ENCODE data around the gene TMEM121B.

The TMEM121B gene

DNA sequence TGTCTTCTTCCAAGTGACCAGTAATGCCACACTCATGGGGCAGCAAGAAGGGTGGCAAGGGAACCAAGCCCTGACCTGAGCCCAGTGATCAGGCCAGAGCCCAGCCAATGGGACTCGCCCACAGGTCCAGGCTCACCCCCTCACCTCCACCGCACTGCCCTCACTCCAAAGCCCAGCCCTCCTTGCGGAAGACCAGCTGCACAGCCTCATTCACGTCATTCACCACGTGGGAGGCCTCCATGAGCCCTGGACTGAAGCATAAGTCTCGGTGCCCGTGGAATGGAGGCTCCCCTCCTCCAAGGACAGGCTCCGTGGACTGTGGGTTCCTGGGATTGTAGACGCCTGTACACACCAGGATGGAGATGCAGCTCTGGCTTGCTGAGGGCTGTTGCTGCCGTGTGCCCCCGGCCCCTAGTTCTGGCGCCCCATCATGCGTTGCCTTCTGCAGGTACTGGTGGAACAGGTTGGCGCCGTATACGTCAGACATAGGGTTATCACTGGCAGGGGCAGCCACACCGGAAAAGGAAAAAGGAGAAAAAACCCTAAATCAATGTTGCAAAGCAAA is 16.8 kb upstream of the TMEM121B start:
- DNase-seq (ENCODE audit: low spot score) = no peak

DNA sequence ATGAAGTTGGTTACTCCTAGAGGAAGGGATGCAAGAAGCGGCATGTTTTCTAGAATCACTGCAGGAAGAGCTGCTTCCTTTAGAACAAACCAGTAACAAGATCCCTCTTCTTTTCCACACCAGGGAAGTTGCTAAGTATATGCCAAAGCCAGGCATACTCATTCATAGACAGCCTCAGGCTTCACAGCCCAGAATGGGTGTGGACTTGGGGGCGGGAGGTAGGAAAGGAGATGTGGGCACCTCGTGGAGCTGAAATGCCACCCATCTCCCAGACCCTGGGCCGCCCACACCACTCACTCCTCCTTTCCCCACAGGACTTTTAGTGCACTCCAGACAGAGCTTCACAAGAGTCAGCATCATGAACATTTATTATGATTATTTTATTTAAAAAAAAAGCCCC is 16.0 kb upstream of the TMEM121B start:
- DNase-seq (ENCODE audit: low spot score) = no peak

DNA sequence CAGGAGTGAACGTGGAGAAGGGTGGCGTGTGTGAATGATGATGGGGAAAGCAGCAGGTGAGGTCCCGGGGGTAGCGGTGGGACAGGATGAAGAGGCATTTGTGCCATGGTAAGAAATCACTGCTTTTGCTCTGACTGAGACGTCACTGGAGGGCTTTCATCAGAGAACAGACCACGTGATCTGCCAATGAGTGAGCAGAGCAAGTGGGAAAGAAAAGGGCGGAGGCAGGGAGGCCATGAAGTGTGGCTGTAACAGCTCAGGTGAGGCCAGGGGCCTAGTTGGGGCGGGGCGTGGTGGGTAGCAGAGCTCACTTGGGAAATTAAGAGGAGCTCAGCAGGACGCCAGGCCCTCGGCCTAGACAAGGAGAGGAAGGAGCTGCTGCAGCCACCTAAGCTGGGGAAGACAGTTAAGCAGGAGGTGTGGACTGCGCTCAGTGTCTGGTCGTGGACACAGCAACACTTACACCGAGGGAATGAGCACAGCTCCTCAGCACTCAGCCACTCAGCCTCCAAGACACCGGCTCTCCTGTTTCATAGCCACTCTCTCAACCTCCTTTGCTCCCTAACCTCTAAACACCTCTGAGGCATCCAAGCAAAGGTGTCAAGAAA is 14.1 kb upstream of the TMEM121B start:
- no peak for DNase-seq (ENCODE audit: low spot score)

DNA sequence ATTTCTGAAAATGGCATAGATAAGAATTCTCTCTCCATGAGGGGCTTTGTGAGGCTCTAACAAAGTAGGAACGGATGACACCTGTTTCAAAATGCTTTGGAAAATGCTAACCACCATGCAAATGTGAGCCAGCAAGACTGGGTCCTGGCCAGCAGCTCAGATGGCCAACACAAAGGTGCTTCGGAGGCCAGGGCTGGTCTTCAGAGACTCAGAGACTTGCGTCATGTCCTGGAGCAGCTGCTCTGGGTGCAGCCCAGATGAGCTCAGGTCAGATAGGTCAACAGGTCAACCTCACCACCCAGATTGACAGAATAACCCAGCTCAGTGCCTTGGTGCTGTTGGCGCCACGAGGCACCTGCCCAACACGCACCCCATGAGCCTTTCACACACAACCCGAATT is 12.0 kb upstream of the TMEM121B start:
- no peak for DNase-seq (ENCODE audit: low spot score)

DNA sequence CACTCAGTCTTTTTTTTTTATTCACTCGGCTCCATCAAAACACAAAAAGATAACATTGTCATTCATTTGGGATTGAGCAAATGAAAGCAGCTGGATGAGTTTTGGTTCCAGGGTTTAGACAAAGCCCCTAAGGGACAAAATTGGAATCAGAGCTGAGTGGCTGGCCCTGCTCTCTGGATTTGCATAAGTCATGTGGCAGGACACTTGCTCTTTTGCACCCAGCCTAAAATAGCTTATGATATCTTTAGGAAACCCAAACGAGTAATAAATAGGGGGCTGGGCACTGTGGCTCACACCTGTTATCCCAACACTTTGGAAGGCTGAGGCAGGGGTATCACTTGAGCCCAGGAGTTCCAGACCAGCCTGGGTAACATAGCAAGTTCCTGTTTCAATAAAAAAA is 11.0 kb upstream of the TMEM121B start:
- DNase-seq (ENCODE audit: low spot score) = no peak

DNA sequence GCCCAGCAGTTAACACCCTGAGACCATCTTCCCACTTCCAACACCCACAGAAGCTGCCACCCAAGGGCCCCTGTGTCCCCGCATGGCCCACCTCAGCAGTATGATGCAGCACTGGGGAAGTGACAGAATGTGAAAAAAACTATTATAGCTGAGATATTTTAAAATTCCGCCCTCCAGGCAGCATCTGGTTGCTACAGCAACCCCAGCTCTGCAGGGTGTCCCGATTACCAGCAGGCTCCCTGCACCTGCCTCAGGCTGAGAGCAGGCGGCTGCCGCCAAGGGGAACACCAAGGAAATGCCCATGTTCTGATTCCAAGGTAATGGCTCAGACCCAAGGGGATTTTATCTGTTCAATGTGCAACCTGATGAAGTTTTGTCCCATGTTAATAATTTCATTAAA is 10.5 kb upstream of the TMEM121B start:
- DNase-seq (ENCODE audit: low spot score) = no peak

DNA sequence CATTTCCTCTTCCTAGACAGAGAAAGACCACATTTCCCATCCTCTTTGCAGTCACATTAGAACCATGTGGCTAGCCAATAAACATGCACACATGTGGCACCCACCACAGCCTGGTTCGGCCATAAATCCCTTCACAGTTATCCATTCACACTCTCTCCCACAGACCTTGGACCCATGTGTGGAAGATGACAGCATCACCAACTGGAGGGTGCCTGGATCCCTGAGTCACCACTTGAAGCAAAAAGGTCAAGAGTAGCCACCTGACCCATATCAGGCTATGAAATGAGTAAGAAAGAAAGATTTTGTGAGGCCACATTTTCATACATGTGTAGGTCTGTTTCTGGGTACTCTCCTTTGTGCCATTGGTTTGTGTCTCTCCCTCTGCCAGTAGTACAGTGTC is 9.0 kb upstream of the TMEM121B start:
- peak; percentile 29 for DNase-seq (ENCODE audit: low spot score)

DNA sequence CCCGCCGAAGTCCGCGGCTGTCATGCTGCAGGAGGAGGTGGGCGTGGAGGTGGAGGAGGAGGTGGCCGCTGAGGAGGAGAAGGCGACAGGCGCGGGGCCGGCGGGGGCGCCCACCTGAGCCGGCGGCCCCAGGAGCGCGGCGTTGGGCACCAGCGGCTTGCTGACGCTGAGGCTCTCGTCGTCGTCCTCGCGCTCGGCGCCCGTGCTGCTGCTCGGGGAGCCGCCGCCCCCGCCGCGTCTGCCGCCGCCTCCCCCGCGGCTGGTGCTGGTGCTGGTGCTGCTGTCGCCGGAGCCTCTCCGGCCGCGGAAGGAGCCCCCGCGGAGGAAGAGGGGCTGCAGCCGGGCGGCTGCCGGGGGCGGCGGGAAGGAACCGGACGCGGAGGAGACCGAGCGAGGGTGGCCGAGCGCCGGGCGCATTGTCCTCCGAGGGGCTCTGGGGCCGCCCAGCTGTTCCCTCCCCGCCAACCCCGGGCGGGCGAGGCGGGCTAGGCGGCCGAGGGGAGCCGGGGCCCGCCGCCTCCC is 388 bp downstream of the TMEM121B start:
- no peak for DNase-seq (ENCODE audit: low spot score)

DNA sequence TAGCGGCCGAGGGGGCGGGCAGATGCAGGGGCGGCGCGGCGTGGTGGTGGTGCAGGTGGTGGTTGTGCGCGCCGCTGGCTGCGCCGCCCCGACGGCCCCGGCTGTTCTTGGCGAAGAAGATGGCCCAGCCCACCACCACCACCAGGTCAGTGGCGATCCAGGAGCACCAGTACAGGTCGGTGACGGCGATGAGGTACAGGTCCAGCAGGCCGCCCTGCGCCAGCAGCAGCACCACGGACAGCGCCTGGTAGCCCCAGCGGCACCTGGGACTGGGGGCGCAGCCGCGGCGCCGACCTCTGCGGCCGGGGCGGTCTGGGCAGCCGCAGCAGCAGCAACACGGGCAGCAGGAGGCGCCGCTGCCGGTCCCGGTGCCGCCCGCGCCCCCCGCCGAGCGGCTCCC is 879 bp downstream of the TMEM121B start:
- DNase-seq (ENCODE audit: low spot score) = peak; percentile 9

DNA sequence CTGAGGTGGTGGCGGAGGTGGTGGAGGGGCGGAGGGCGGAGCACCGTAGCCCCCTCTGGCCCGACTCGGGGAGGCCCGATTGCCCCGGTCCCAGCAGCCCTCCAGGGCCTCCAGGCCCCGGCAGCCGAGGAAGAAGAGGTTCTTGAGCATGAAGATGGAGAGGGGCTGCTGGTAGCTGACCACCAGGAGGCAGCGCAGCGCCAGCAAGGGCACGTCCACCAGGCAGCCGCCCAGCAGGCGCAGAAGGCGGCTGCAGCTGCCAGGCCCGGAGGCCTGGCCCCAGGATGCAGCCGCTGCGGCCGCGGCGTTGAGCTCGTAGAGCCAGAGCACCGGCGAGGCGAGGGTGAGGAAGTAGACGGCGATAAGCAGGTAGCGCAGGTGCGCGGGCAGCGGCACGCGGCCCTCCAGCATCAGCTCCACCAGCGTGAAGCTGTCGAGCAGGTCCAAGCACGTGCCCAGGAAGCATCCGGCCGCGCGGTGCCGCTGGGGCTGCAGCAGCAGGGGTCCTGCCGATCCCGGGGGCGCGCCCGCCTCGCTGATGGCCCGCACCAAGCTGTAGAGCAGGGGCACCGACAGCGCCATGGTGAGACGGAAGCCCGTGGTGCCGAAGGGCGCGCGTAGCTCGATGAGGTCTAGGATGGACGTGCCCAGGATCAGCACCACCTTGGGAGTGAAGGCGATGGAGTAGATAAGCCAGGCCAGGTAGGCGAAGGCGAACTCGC is 1.5 kb downstream of the TMEM121B start:
- DNase-seq (ENCODE audit: low spot score) = no peak

DNA sequence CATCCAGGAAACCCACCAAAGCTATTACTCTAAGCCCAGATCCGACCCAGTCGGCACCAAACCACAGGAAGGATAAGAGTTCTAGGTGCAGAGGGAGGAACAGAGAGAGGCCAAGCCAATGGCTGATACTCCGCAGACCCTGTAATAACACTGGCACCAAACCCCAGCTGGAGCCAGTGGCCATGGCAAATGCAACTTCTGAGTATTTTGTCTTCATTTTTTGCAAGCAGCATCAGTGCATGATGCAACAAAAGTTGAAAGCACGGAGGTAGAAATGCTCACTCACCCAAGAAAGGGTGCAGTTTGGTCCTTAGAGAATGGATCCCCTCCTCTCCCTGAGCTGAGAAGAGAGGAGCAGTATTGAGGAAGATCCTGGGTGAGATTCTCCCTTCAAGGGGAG is 2.8 kb downstream of the TMEM121B start:
- DNase-seq (ENCODE audit: low spot score) = no peak

DNA sequence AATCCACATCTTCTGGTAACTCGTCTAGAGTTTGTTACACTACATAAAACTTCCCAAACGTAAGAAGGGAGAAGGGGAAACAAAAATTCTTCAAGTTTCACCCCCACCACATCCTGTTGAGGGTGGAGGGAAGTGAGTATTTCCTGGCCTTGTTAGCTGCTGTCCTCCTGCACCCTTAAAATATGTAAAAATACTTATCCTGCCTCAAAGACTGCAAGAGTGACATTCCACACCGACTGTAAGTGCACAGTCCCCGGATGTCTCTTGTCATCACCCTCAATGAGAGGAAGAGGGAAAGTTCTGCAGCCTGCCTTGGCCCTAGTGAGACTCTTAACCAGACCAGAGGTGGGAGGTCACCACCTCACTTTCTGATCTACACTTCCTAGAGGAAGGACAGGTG is 3.3 kb downstream of the TMEM121B start:
- DNase-seq (ENCODE audit: low spot score) = no peak

DNA sequence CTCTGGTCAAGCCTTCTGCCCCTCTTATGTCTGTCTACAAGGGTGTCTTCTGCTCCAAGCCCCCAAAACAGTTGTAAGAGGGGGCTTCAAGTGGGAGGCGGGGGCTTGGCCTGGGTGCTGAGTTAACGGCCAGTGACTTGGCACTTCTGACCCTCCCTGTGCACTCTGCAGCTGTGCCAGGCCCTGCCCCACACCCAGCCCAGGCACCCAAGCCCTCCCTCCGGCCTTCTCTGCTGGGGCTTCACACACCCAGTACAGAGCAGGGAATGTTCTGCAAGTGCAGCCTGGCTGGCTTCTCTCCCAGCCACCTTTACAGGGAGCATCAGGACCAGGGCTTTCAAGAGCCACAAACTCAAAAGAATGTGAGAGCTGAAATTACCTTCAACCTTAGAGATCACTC is 3.8 kb downstream of the TMEM121B start:
- no peak for DNase-seq (ENCODE audit: low spot score)

DNA sequence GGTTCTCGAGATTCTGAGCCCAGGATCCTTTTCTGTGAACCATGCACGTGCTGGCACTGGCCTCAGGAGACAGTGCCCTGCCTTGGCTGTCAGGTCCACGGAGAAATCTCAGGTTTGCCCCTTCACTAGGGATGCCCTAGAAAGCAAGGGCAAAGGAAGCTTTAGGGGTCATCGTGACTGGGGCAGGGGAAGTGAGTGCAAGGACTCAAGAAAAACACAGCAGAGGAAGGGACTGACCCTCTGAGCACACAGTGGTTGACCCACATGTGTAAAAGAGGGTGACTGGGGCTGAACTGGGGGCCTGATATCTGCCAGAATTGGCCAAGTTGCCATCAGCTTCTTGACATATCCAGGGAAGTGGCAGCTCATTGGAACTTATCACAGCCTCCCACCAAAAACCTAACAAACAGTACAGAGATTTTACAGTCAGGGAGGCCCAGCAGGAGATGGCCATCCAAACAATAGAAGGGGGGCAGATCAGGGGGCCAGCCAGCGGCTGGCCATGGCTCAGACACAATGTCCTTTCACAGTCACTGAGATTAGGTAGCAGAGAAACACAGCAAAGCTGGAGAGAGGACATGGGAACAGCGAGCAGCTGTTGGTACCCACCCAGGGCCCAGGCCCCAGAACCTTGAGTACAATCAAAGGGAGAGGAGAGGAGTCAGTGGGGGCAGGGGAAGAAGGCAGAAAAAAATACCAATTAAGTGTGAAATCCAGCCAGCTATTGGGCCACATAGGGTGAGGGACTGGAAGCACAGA is 4.4 kb downstream of the TMEM121B start:
- no peak for DNase-seq (ENCODE audit: low spot score)

DNA sequence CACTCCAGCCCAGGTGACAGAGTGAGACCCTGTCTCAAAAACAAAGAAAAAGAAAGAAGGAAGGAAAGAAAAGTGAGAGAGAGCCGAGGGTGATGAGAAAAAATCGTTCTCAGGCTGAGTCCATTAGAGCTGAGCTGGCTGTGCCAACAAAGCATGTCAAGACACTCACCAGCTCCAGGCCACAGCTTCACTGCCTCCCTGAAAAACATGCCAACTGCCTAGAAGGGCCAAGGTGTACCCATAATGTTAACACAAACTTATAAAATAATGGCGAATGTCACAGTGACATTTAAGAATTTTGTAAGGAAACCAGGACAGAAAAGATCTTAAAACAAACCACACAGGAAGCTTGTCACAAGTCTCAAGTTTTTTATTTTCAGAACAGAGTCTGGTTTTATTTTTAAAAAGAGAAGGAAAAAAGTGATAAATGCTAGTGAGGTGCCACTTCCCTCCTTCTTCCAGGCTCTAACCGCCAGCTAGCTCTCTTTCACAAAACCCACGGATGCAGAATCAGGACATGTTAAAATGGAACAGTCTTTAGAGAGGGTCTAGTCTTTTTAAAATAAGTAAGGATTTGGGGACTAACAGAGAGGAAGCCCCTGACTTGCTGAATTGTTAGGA is 5.1 kb downstream of the TMEM121B start:
- DNase-seq (ENCODE audit: low spot score) = no peak

DNA sequence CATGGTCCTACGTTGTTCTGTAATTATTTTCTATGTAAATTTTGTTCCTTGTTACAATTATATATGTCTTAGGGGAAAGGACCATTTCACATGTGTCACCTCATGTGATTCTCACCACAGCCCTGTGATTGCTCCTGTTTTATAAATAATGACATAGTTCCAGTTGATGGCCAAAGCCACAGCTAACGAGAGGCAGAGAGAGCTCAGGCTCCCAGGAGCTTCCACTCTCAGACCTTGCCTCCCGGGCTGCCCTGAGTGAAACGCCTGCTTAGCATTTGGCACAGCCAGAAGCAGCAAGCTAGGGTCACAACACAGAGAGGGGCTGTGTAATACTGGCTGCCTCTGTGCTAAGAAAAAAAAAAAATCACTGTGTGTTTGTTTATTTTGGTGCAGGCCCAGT is 5.9 kb downstream of the TMEM121B start:
- no peak for DNase-seq (ENCODE audit: low spot score)

DNA sequence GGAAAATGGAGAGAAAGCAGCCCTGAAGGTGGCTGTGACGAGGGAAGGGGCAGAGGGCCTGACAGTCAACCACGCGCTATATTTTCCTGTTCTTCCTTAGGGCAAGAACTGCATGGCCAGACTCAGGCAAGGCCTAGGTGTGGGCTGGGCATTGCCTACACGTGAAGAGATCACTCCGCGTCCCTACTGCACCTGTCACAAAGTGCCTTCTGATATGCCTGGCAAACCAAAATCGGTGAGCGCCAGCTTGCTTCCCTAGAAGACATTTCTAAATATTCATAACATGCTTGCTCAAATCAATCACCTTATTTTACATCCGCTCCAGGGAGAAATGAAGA is 6.3 kb downstream of the TMEM121B start:
- DNase-seq (ENCODE audit: low spot score) = no peak

DNA sequence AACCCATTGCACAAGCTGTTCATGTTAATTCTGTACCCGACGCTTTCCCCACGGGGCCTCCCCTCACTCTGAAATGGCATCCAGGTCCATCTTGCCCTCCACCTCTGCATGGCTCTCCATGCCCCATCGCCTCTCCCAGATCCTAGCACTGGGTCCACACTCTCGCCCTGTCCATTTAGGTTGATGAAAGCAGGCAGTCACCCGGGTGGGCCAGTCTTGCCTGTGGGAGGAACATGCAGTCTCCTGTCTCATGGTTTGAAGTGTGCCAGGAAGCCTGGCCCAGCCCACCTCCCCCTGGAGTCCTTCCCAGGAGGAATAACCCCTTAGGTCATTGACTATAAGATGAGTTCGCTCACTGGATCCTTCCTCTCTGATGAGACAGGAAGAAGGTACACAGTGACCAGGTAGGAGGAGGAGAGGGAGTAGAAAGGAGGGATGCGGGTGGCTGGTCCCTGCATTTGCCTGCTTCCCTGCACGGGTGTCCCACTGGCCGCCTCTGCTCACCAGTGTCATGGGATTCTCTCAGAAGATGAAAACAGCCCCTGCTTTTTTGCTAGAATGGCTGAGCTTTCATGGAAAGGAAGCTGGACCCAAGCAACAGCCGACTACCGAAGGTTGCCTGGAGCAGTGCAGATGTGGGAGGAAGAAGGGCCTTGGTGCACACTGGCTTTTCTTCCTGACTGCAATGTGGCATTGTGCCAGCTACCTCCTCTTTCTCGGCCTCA is 6.8 kb downstream of the TMEM121B start:
- no peak for DNase-seq (ENCODE audit: low spot score)

DNA sequence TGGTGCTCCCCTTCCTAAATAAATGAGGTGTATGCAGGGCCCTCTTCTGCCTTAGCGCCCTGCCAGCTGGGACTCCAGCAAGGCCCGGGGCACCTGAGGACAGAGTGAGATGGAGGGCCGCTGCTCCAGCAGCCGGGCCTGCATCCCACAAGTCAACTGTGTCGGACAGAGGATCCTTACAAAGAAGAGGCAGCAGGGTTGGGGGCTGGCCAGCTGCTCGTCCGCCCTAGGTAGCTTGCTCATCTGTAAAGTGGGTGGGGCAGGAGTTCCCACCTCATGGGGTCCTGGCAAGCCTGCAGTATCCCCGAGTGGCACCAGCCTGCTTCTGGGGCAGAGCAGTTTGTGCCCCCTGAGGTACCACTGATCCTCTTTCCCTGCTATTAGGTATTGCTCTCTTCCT is 7.6 kb downstream of the TMEM121B start:
- no peak for DNase-seq (ENCODE audit: low spot score)

DNA sequence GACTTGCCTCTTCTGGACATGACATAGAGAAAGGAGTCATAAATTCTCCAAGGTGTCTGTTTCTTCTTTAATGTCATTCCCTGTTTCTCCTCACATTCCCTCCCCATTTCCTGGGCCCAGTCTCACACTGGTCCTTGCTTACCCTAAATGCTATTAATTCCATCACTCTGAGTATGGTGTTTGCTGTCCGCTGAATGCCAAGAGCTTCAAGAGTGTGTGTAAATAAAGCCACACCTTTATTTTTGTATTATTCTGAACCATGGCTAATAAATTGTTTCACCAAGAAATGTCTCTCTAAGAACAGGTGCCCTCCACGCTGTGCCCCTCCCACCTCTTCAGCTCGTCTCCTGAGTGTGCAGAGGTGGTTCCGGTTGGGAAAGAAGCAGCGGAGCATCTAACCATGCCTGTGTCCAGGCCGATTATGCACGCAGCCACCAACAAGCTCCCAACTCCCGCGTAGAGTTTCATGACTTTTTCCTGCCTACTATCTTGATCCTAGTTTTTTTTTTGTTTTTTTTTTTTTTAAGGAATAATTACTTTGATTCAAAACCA is 8.6 kb downstream of the TMEM121B start:
- DNase-seq (ENCODE audit: low spot score) = no peak

DNA sequence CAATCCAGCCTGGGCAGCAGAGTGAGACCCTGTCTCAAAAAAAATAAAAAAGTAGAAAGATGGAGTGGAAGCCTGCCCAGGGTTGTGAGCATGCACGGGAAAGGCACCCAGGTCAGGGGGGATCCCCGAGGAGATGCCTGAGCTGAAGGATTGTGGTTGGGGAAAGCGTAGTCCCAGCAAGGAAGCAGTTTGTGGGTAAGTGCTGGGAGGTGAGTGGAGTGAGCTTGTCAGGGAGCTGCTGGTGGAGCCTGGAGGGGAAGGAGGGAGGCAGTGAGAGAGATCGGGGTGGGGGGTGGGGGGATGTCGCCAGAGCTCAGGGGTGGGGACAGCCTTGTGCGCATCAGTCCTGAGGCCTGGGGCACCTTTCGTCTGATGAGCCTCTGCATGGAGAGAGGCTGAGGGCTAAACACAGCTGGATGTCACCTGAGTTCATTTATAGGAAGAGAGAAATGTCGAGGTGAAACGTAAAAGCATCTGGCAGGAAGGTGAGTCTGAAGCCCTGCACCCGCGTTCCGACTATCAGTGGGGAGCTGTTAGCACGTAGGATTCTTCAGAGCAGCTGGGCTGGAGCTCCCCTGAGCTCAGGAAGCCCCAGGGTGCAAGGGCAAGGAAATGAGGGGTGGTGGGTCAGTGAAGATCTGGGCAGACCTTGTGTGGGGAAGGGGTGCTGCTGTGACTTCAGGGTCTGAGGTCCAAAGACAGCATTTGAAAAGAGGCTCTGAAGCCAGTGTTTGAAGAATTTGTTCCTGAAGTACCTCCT is 10.2 kb downstream of the TMEM121B start:
- DNase-seq (ENCODE audit: low spot score) = no peak
